ENCODE data around the gene ZFP14.

The ZFP14 gene

DNA sequence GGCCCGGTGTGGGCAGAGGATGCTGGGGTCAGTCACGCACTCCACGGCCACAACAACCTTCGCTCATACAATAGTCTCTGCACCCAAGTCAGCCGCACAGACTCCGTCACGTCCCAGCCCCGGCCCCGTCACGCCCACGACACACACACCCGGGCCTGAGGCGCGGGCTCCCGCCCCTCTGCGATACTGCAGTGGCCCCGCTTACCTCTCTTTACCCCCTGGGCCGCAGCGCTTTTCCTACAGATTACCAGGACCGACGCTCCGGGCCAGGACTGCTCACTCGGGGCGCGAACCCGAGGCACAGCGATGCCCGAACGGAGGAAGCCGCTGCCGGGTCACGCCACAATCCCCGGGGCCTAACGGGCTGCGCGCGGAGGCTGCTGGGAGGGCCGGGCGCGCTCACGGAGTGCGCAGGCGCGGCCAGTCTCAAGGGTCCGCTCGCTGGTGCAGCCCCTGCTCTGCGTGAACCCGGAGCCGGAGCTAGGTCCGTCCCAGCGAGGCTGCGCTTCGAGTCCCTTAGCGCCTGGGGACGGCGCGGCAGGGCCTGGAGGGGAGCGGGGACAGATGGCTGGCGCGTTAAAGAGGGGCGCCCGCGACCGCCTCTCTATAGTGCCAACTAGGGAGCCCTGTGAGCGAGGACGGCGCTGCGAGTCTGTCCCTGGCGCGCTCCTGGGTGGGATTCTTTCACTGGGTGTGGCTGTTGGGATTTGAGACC lies 39.4 kb upstream of the ZFP14 start, which contains the start of gene ZFP82 (continued):
- TF ChIP-seq KLF7 (tag by site-specific recombination; IDR thresholded peaks at IDR 0.05; ENCODE audit: borderline replicate concordance) (peak; percentile 89), ZNF529 (tag by site-specific recombination; IDR thresholded peaks at IDR 0.05; ENCODE audit: insufficient replicate concordance) (no peak), ZIC2 (tag by site-specific recombination; IDR thresholded peaks at IDR 0.05) (peak; percentile 78), ZNF433 (tag by site-specific recombination; IDR thresholded peaks at IDR 0.05; ENCODE audit: low read depth) (no peak), GLI4 (tag by site-specific recombination; IDR thresholded peaks at IDR 0.05) (no peak), ZNF292 (tag by site-specific recombination; IDR thresholded peaks at IDR 0.05; ENCODE audit: borderline replicate concordance, low read depth) (no peak), MYNN (tag by site-specific recombination; IDR thresholded peaks at IDR 0.05; ENCODE audit: borderline replicate concordance) (0 out of 2 replicates have a peak, but pooled peaks have one; percentile 23), ZNF416 (tag by site-specific recombination; IDR thresholded peaks at IDR 0.05) (0 out of 2 replicates have a peak, but pooled peaks have one; percentile 18), ZNF311 (tag by site-specific recombination; IDR thresholded peaks at IDR 0.05; ENCODE audit: borderline replicate concordance) (no peak), ZNF341 (tag by site-specific recombination; IDR thresholded peaks at IDR 0.05; ENCODE audit: low read depth) (peak; percentile 8), ZNF624 (tag by site-specific recombination; IDR thresholded peaks at IDR 0.05) (no peak), ZNF239 (tag by site-specific recombination; IDR thresholded peaks at IDR 0.05) (no peak), ZFP69B (tag by site-specific recombination; IDR thresholded peaks at IDR 0.05) (peak; percentile 59), SP2 (tag by site-specific recombination; IDR thresholded peaks at IDR 0.05) (peak; percentile 64), ZNF843 (tag by site-specific recombination; IDR thresholded peaks at IDR 0.05) (peak; percentile 62)
- TF ChIP-seq, protein P1, sequence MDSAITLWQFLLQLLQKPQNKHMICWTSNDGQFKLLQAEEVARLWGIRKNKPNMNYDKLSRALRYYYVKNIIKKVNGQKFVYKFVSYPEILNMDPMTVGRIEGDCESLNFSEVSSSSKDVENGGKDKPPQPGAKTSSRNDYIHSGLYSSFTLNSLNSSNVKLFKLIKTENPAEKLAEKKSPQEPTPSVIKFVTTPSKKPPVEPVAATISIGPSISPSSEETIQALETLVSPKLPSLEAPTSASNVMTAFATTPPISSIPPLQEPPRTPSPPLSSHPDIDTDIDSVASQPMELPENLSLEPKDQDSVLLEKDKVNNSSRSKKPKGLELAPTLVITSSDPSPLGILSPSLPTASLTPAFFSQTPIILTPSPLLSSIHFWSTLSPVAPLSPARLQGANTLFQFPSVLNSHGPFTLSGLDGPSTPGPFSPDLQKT (IDR thresholded peaks at IDR 0.05; ENCODE audit: borderline replicate concordance, low read depth, low read length), result no peak
- TF ChIP-seq, protein P2, sequence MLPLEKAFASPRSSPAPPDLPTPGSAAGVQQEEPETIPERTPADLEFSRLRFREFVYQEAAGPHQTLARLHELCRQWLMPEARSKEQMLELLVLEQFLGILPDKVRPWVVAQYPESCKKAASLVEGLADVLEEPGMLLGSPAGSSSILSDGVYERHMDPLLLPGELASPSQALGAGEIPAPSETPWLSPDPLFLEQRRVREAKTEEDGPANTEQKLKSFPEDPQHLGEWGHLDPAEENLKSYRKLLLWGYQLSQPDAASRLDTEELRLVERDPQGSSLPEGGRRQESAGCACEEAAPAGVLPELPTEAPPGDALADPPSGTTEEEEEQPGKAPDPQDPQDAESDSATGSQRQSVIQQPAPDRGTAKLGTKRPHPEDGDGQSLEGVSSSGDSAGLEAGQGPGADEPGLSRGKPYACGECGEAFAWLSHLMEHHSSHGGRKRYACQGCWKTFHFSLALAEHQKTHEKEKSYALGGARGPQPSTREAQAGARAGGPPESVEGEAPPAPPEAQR (tag by site-specific recombination; IDR thresholded peaks at IDR 0.05), result no peak
- TF ChIP-seq, protein P3, sequence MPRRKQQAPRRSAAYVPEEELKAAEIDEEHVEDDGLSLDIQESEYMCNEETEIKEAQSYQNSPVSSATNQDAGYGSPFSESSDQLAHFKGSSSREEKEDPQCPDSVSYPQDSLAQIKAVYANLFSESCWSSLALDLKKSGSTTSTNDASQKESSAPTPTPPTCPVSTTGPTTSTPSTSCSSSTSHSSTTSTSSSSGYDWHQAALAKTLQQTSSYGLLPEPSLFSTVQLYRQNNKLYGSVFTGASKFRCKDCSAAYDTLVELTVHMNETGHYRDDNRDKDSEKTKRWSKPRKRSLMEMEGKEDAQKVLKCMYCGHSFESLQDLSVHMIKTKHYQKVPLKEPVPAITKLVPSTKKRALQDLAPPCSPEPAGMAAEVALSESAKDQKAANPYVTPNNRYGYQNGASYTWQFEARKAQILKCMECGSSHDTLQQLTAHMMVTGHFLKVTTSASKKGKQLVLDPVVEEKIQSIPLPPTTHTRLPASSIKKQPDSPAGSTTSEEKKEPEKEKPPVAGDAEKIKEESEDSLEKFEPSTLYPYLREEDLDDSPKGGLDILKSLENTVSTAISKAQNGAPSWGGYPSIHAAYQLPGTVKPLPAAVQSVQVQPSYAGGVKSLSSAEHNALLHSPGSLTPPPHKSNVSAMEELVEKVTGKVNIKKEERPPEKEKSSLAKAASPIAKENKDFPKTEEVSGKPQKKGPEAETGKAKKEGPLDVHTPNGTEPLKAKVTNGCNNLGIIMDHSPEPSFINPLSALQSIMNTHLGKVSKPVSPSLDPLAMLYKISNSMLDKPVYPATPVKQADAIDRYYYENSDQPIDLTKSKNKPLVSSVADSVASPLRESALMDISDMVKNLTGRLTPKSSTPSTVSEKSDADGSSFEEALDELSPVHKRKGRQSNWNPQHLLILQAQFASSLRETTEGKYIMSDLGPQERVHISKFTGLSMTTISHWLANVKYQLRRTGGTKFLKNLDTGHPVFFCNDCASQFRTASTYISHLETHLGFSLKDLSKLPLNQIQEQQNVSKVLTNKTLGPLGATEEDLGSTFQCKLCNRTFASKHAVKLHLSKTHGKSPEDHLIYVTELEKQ (tag by site-specific recombination; IDR thresholded peaks at IDR 0.05; ENCODE audit: borderline replicate concordance), result no peak
- TF ChIP-seq, protein P4, sequence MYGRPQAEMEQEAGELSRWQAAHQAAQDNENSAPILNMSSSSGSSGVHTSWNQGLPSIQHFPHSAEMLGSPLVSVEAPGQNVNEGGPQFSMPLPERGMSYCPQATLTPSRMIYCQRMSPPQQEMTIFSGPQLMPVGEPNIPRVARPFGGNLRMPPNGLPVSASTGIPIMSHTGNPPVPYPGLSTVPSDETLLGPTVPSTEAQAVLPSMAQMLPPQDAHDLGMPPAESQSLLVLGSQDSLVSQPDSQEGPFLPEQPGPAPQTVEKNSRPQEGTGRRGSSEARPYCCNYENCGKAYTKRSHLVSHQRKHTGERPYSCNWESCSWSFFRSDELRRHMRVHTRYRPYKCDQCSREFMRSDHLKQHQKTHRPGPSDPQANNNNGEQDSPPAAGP (tag by site-specific recombination; IDR thresholded peaks at IDR 0.05), result peak; percentile 92
- TF ChIP-seq, protein P5, sequence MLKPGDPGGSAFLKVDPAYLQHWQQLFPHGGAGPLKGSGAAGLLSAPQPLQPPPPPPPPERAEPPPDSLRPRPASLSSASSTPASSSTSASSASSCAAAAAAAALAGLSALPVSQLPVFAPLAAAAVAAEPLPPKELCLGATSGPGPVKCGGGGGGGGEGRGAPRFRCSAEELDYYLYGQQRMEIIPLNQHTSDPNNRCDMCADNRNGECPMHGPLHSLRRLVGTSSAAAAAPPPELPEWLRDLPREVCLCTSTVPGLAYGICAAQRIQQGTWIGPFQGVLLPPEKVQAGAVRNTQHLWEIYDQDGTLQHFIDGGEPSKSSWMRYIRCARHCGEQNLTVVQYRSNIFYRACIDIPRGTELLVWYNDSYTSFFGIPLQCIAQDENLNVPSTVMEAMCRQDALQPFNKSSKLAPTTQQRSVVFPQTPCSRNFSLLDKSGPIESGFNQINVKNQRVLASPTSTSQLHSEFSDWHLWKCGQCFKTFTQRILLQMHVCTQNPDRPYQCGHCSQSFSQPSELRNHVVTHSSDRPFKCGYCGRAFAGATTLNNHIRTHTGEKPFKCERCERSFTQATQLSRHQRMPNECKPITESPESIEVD (tag by site-specific recombination; IDR thresholded peaks at IDR 0.05), result no peak
- TF ChIP-seq, protein P6, sequence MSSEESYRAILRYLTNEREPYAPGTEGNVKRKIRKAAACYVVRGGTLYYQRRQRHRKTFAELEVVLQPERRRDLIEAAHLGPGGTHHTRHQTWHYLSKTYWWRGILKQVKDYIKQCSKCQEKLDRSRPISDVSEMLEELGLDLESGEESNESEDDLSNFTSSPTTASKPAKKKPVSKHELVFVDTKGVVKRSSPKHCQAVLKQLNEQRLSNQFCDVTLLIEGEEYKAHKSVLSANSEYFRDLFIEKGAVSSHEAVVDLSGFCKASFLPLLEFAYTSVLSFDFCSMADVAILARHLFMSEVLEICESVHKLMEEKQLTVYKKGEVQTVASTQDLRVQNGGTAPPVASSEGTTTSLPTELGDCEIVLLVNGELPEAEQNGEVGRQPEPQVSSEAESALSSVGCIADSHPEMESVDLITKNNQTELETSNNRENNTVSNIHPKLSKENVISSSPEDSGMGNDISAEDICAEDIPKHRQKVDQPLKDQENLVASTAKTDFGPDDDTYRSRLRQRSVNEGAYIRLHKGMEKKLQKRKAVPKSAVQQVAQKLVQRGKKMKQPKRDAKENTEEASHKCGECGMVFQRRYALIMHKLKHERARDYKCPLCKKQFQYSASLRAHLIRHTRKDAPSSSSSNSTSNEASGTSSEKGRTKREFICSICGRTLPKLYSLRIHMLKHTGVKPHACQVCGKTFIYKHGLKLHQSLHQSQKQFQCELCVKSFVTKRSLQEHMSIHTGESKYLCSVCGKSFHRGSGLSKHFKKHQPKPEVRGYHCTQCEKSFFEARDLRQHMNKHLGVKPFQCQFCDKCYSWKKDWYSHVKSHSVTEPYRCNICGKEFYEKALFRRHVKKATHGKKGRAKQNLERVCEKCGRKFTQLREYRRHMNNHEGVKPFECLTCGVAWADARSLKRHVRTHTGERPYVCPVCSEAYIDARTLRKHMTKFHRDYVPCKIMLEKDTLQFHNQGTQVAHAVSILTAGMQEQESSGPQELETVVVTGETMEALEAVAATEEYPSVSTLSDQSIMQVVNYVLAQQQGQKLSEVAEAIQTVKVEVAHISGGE (tag by site-specific recombination; conservative IDR thresholded peaks at IDR 0.05; ENCODE audit: low read depth), result peak; percentile 73
- TF ChIP-seq, protein P7, sequence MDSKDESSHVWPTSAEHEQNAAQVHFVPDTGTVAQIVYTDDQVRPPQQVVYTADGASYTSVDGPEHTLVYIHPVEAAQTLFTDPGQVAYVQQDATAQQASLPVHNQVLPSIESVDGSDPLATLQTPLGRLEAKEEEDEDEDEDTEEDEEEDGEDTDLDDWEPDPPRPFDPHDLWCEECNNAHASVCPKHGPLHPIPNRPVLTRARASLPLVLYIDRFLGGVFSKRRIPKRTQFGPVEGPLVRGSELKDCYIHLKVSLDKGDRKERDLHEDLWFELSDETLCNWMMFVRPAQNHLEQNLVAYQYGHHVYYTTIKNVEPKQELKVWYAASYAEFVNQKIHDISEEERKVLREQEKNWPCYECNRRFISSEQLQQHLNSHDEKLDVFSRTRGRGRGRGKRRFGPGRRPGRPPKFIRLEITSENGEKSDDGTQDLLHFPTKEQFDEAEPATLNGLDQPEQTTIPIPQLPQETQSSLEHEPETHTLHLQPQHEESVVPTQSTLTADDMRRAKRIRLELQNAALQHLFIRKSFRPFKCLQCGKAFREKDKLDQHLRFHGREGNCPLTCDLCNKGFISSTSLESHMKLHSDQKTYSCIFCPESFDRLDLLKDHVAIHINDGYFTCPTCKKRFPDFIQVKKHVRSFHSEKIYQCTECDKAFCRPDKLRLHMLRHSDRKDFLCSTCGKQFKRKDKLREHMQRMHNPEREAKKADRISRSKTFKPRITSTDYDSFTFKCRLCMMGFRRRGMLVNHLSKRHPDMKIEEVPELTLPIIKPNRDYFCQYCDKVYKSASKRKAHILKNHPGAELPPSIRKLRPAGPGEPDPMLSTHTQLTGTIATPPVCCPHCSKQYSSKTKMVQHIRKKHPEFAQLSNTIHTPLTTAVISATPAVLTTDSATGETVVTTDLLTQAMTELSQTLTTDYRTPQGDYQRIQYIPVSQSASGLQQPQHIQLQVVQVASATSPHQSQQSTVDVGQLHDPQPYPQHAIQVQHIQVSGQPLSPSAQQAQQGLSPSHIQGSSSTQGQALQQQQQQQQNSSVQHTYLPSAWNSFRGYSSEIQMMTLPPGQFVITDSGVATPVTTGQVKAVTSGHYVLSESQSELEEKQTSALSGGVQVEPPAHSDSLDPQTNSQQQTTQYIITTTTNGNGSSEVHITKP (tag by site-specific recombination; IDR thresholded peaks at IDR 0.05), result peak; percentile 63
